ENCODE measurements around the gene BCLAF3. TPM values are rescaled to one million over a fixed set of nuclear protein-coding genes. Genes with fewer than 3 reads are reported as not detected.

Gene BCLAF3
- total and polyA plus RNA-seq, 2 of the 4 experiments (the other 2 are of a cell fraction) = 1.6 TPM

DNA sequence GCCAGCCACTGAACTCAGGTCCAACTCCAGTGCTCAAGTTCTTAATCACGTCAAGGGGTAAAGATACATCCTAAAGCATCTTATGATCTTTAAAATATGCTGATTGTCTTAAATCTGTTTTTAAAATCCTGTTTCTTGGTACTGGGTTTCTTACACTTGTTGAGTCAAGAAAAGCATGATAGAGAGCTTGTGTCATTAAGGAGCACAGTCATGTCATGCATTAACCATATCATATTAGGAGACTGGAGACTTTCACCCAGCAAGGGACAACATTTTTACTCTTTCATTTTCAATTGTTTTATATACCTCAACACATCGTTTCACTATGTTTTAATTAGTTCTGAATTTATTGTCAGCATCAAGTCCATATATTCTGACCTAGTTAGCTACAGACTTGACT lies 41.5 kb downstream of the BCLAF3 start:
- WGBS, 2 experiments (ENCODE audit: extremely low coverage in 2 of 2, insufficient read length in 1 of 2) = no CpG with 5 or more reads among the region's 2 CpGs

More for the DNA sequence above, 41.5 kb downstream of the BCLAF3 start:
- H2BK120ac ChIP-seq (ENCODE audit: low read depth, low read length) = no peak overlapping the region
- peaks cover 1% of the 10 kb centered on the region; the same call in 1 of the 2 replicates for H3K27me3 ChIP-seq (ENCODE audit: control insufficient read depth, insufficient read depth, low read length)
- TF ChIP-seq MXI1 (IDR thresholded peaks at IDR 0.05; ENCODE audit: borderline replicate concordance, low read depth, low read length) = no peak
- TF ChIP-seq, protein P1, sequence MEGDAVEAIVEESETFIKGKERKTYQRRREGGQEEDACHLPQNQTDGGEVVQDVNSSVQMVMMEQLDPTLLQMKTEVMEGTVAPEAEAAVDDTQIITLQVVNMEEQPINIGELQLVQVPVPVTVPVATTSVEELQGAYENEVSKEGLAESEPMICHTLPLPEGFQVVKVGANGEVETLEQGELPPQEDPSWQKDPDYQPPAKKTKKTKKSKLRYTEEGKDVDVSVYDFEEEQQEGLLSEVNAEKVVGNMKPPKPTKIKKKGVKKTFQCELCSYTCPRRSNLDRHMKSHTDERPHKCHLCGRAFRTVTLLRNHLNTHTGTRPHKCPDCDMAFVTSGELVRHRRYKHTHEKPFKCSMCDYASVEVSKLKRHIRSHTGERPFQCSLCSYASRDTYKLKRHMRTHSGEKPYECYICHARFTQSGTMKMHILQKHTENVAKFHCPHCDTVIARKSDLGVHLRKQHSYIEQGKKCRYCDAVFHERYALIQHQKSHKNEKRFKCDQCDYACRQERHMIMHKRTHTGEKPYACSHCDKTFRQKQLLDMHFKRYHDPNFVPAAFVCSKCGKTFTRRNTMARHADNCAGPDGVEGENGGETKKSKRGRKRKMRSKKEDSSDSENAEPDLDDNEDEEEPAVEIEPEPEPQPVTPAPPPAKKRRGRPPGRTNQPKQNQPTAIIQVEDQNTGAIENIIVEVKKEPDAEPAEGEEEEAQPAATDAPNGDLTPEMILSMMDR (conservative IDR thresholded peaks at IDR 0.05; ENCODE audit: low read depth, low read length) = no peak
- no peak for TF ChIP-seq FOS (IDR thresholded peaks at IDR 0.05; ENCODE audit: low read depth, low read length)
- no peak for TF ChIP-seq NFE2L2 (IDR thresholded peaks at IDR 0.05; ENCODE audit: low read depth, low read length)
- no peak for TF ChIP-seq SMC3 (IDR thresholded peaks at IDR 0.05; ENCODE audit: low read depth, low read length)
- TF ChIP-seq, protein P2, sequence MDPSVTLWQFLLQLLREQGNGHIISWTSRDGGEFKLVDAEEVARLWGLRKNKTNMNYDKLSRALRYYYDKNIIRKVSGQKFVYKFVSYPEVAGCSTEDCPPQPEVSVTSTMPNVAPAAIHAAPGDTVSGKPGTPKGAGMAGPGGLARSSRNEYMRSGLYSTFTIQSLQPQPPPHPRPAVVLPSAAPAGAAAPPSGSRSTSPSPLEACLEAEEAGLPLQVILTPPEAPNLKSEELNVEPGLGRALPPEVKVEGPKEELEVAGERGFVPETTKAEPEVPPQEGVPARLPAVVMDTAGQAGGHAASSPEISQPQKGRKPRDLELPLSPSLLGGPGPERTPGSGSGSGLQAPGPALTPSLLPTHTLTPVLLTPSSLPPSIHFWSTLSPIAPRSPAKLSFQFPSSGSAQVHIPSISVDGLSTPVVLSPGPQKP (IDR thresholded peaks at IDR 0.05; ENCODE audit: borderline replicate concordance, low read depth, low read length) = no peak
- TF ChIP-seq RAD21 (IDR thresholded peaks at IDR 0.05; ENCODE audit: low read length) = no peak
- no peak for TF ChIP-seq CEBPB (IDR thresholded peaks at IDR 0.05; ENCODE audit: low read depth, low read length)
- no peak for TF ChIP-seq MAFK (IDR thresholded peaks at IDR 0.05; ENCODE audit: low read depth, low read length)
- TF ChIP-seq POLR2A (IDR thresholded peaks at IDR 0.05; ENCODE audit: low read depth, low read length) = no peak
- TF ChIP-seq MAZ (IDR thresholded peaks at IDR 0.05; ENCODE audit: borderline replicate concordance, low read depth, low read length) = no peak
- TF ChIP-seq CHD1 (IDR thresholded peaks at IDR 0.05; ENCODE audit: low read depth, low read length) = no peak
- TF ChIP-seq RCOR1 (IDR thresholded peaks at IDR 0.05; ENCODE audit: insufficient replicate concordance, low read length) = no peak
- no peak for TF ChIP-seq RFX5 (IDR thresholded peaks at IDR 0.05; ENCODE audit: low read depth, low read length)
- no peak for TF ChIP-seq BHLHE40 (IDR thresholded peaks at IDR 0.05; ENCODE audit: low read depth, low read length)
- TF ChIP-seq, protein P3, sequence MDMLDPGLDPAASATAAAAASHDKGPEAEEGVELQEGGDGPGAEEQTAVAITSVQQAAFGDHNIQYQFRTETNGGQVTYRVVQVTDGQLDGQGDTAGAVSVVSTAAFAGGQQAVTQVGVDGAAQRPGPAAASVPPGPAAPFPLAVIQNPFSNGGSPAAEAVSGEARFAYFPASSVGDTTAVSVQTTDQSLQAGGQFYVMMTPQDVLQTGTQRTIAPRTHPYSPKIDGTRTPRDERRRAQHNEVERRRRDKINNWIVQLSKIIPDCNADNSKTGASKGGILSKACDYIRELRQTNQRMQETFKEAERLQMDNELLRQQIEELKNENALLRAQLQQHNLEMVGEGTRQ (IDR thresholded peaks at IDR 0.05; ENCODE audit: low read depth, low read length) = no peak
- no TSS peak for BruUV-seq (replicated peaks)
- H3K56ac ChIP-seq (ENCODE audit: extremely low read depth, insufficient read depth, low read length) = no peak overlapping the region
- 0 out of 2 replicates have a peak, but pooled peaks cover 2% of the 10 kb centered on the region for H3K36me3 ChIP-seq (ENCODE audit: control insufficient read depth, insufficient read depth, low read length)
- no peak overlapping the region for H4K91ac ChIP-seq (ENCODE audit: insufficient read depth, low read depth, low read length)
- H3K9ac ChIP-seq (ENCODE audit: low read depth, low read length) = no peak overlapping the region
- H4K8ac ChIP-seq (ENCODE audit: low read depth in 2 of 2, low read length in 2 of 2) = no peak overlapping the region
- dilution Hi-C loops (cut with HindIII; ENCODE audit: low sequenced_read_pairs, unreplicated experiment) (no loop called here), in situ Hi-C loops (cut with MboI; ENCODE audit: low sequenced_read_pairs) (no loop called here), intact Hi-C loops (cut with micrococcal nuclease) (no loop called here)
- H2BK20ac ChIP-seq (ENCODE audit: low read depth, low read length) = no peak overlapping the region
- H3K4ac ChIP-seq (ENCODE audit: low read depth, low read length) = no peak overlapping the region
- no peaks in the 10 kb centered on the region for H3K4me1 ChIP-seq (ENCODE audit: control insufficient read depth, insufficient read depth, low read length)
- H3K18ac ChIP-seq (ENCODE audit: low read depth, low read length) = no peak overlapping the region
- no peak overlapping the region for H4K5ac ChIP-seq (ENCODE audit: low read depth, low read length)
- no peaks in the 10 kb centered on the region; a peak in 1 of 4 replicates for H3K79me1 ChIP-seq (ENCODE audit: low read depth in 1 of 2, low read length in 2 of 2)
- no peak overlapping the region for H3K23ac ChIP-seq (ENCODE audit: low read depth, low read length)
- H3K9me3 ChIP-seq (ENCODE audit: control insufficient read depth, insufficient read depth, low read length) = no peaks in the 10 kb centered on the region
- DNase-seq = no peak
- no peak overlapping the region for H2BK5ac ChIP-seq (ENCODE audit: low read depth, low read length, poor library complexity, severe bottlenecking)
- CTCF ChIA-PET = no interaction called here
- H2AFZ ChIP-seq (replicated peaks; ENCODE audit: low read length, poor library complexity) = no peak overlapping the region
- no peak for ATAC-seq (ENCODE audit: low read depth)
- no peak overlapping the region for H3K14ac ChIP-seq (replicated peaks; ENCODE audit: low read depth, low read length)
- no peak overlapping the region for H2BK15ac ChIP-seq (ENCODE audit: low read depth, low read length)
- H3K4me2 ChIP-seq (ENCODE audit: low read depth, low read length) = no peak overlapping the region
- no peaks in the 10 kb centered on the region for H3K9me1 ChIP-seq (ENCODE audit: insufficient read depth, low read length)
- no peak overlapping the region for H3K4me3 ChIP-seq (ENCODE audit: insufficient read depth, low read depth, low read length)
- no peak overlapping the region for H2AK5ac ChIP-seq (ENCODE audit: low read depth, low read length)
- H3K27ac ChIP-seq (ENCODE audit: insufficient read depth, low read length) = no peak overlapping the region
- no peak overlapping the region for H2AK9ac ChIP-seq (replicated peaks; ENCODE audit: low read depth, low read length, poor library complexity)
- no peaks in the 10 kb centered on the region for H4K20me1 ChIP-seq (ENCODE audit: insufficient read depth, low read length)
- POLR2A ChIA-PET (ENCODE audit: unreplicated experiment) = no interaction called here
